Liver (tissue), 3 donors: Measurements from ENCODE around the gene IL12RB2.

Experiments used
- CTCF ChIP-seq: fragments of 150-350 bp; IDR thresholded peaks from 2 replicates; pipeline ENCODE4 v1.5.1; 2017; ENCODE audit warnings: improper control_type of control experiment, low read depth, low read length; ENCODE audit not compliant: missing input control
- EGR1 ChIP-seq, 2 donors: IDR thresholded peaks; 2 replicates each; pipeline ENCODE4 v1.6.1; 2016 to 2018; ENCODE audit warnings: antibody characterized with exemption in 2 of 2, low read depth in 2 of 2
- FOXA1 ChIP-seq: IDR thresholded peaks from 2 replicates; pipeline ENCODE4 v1.6.1; 2016; ENCODE audit warnings: antibody characterized with exemption
- GABPA ChIP-seq, 2 donors: IDR thresholded peaks in 1 of 2; conservative IDR thresholded peaks in 1 of 2; 2 replicates each; pipeline ENCODE4 v1.6.1; 2016; ENCODE audit warnings: antibody characterized with exemption in 2 of 2, mild to moderate bottlenecking in 1 of 2, moderate library complexity in 1 of 2
- JUND ChIP-seq, 2 donors: IDR thresholded peaks; 2 replicates each; pipeline ENCODE4 v1.6.1; 2016; ENCODE audit warnings: antibody characterized with exemption in 2 of 2
- MAX ChIP-seq: IDR thresholded peaks from 2 replicates; pipeline ENCODE4 v1.6.1; 2016; ENCODE audit warnings: antibody characterized with exemption
- RAD21 ChIP-seq, 2 donors: IDR thresholded peaks; 2 replicates each; pipeline ENCODE4 v1.6.1; 2016; ENCODE audit warnings: antibody characterized with exemption in 2 of 2, mild to moderate bottlenecking in 2 of 2
- REST ChIP-seq: IDR thresholded peaks from 2 replicates; pipeline ENCODE4 v1.6.1; 2016; ENCODE audit warnings: antibody characterized with exemption, mild to moderate bottlenecking
- RXRA ChIP-seq, 2 donors: IDR thresholded peaks; 2 replicates each; pipeline ENCODE4 v1.6.1; 2017 to 2018; ENCODE audit warnings: antibody characterized with exemption in 2 of 2, mild to moderate bottlenecking in 1 of 2
- SP1 ChIP-seq: IDR thresholded peaks from 2 replicates; pipeline ENCODE4 v1.6.1; 2018; ENCODE audit warnings: antibody characterized with exemption, mild to moderate bottlenecking
- TAF1 ChIP-seq: conservative IDR thresholded peaks from 2 replicates; pipeline ENCODE4 v1.6.1; 2016; ENCODE audit warnings: antibody characterized with exemption, mild to moderate bottlenecking
- YY1 ChIP-seq: IDR thresholded peaks from 2 replicates; pipeline ENCODE4 v1.6.1; 2016; ENCODE audit warnings: antibody characterized with exemption, mild to moderate bottlenecking
- ZBTB33 ChIP-seq: IDR thresholded peaks from 2 replicates; pipeline ENCODE4 v1.6.1; 2016; ENCODE audit warnings: antibody characterized with exemption
- donor health status: healthy.
- donor health status: healthy.

GRCh38 chr1:67262735-67263134 lies 44.9 kb upstream of the IL12RB2 start:
- no peak for TF ChIP-seq CTCF
- TF ChIP-seq YY1, result no peak
- no peak for TF ChIP-seq MAX
- TF ChIP-seq TAF1, result no peak
- no peak for TF ChIP-seq EGR1 (IDR thresholded peaks at IDR 0.05; ENCODE audit: low read depth in 2 of 2)
- TF ChIP-seq REST, result no peak
- TF ChIP-seq SP1, result no peak
- no peak for TF ChIP-seq RAD21 (IDR thresholded peaks at IDR 0.05)
- TF ChIP-seq JUND (IDR thresholded peaks at IDR 0.05), result no peak
- no peak for TF ChIP-seq FOXA1
- no peak for TF ChIP-seq RXRA (IDR thresholded peaks at IDR 0.05)
- no peak for TF ChIP-seq ZBTB33
- TF ChIP-seq GABPA (IDR thresholded peaks at IDR 0.05 in 1 of 2, conservative IDR thresholded peaks at IDR 0.05 in 1 of 2), result no peak
